GM15510 (cell line): ENCODE data around the gene CAPN15.

Source experiments
- POLR2A ChIP-seq: IDR thresholded peaks from 3 replicates; pipeline ENCODE4 v1.6.1; 2011; ENCODE audit warnings: borderline replicate concordance; ENCODE audit not compliant: insufficient read length; ENCODE audit errors: extremely low read depth

Gene CAPN15

DNA sequence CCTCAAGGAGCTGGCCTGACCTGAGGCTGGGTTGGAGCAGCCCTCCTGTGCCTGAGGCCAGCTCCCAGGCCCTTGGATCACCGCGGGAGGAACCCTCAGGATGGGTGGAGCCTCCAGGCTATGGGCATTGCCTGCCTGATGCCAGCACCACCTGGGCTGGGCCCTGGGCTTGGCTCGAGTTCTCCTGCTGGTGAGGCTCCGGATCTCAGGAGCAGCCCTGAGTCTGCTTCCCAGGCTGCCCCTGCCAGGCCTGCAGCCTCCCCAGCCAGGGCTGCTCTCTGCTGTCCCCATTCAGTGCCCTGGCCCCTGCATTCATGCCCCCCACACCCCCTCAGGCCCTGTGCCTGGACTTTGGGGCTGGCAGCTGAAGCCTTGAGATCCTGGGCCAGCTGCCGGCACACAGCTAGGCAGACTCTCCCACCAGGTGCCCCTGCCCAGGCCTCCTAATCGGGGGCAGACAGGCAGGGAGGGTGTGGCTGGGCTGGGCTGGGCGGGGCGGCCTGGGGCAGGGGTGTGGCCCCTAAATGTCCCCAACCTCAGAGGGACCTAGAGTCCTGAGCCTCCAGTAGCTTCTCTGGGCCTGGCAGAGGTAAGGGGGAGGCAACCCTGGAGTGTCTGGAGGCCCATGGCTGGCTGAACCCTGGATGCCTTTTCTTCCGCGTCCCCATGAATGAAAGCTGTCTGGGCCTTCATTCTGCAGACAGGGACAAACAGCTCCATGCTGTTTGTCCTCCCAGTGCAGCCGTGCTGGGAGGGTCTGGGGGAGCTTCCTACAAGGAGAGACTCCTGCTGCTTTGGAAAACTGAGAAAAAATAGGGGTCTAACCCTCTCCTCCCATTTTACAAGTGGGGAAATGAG lies 41.1 kb downstream of the CAPN15 start:
- TF ChIP-seq POLR2A: no peak

GRCh38 chr16:569445-570254 lies 42.1 kb downstream of the CAPN15 start, which contains the start of gene PIGQ:
Gene PIGQ (plus strand): TSS chr16:569968. CDS start chr16:574075, 4,107 bp downstream.
- peak; percentile 66 for TF ChIP-seq POLR2A

DNA sequence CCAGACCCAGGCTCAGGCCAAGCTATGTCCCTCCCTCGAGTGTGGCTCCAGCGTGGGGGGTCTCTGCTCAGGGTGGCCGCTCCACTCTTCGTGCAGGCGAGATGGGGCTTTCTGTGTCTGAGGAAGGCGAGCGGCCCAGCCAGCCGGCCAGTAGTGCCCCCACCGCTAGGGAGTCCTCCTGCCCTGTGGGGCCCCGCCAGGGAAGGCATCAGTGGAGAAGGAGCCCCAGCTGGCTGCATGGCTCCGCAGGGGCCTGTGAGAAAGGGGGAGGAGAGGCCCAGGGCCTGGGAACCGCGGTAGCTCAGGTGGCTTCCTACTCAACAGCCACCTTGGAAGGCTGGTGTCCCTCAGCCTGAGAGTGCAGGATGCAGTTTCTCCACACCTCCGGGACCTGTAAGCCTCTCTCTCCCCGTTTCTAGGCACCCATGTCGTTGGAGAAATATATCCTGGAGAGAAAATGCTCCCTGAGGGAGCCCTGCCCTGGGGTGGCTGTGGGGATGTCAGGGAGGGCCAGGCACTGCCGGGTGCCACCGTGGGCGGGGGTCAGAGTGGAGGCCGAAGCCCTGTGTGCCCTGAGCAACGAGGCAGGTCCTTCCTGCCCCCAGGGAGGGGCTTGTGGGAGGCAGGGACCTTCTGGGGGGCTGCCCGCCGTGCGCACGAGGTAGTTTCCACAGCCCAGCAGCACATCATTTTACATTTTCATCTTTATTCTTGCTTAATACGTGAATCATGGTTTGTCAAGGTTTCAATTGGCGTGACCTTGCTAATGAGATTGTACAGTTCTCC lies 45.5 kb downstream of the CAPN15 start:
- TF ChIP-seq POLR2A: no peak

DNA sequence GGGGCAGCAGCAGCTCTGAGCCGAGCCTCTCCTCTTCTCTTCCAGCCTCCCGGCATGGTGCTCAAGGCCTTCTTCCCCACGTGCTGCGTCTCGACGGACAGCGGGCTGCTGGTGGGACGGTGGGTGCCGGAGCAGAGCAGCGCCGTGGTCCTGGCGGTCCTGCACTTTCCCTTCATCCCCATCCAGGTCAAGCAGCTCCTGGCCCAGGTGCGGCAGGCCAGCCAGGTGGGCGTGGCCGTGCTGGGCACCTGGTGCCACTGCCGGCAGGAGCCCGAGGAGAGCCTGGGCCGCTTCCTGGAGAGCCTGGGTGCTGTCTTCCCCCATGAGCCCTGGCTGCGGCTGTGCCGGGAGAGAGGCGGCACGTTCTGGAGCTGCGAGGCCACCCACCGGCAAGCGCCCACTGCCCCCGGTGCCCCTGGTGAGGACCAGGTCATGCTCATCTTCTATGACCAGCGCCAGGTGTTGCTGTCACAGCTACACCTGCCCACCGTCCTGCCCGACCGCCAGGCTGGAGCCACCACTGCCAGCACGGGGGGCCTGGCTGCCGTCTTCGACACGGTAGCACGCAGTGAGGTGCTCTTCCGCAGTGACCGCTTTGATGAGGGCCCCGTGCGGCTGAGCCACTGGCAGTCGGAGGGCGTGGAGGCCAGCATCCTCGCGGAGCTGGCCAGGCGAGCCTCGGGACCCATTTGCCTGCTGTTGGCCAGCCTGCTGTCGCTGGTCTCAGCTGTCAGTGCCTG lies 46.7 kb downstream of the CAPN15 start:
- no peak for TF ChIP-seq POLR2A

- TF ChIP-seq POLR2A: no peak
Measured at GRCh38 chr16:575354-576196, 48.1 kb downstream of the CAPN15 start.

- no peak for TF ChIP-seq POLR2A
Measured at GRCh38 chr16:576197-576822, 48.8 kb downstream of the CAPN15 start.

GRCh38 chr16:576823-577201 lies 49.3 kb downstream of the CAPN15 start:
- no peak for TF ChIP-seq POLR2A

- no peak for TF ChIP-seq POLR2A
Measured at GRCh38 chr16:577796-578195, 50.3 kb downstream of the CAPN15 start.

- no peak for TF ChIP-seq POLR2A
Measured at GRCh38 chr16:578232-578869, 50.8 kb downstream of the CAPN15 start.

DNA sequence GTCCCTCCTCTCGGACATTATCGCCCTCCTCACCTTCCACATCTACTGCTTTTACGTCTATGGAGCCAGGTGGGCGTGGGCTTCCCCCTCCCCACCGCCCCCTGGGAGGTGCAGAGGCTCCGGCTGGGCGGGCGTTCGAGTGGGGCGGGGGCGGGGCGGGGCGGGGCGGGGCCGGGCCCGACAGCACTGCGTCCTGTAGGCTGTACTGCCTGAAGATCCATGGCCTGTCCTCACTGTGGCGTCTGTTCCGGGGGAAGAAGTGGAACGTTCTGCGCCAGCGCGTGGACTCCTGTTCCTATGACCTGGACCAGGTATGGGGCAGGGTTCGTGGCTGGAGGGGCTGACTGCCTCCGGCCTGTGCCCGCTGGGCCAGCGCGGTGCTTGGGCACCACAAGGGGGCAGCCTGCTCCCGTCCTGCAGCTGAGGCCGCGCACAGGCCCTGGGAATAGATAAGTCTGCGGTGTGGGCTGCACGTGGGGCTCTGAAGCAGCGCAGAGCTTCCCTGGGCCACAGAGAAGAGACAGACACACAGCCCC lies 51.4 kb downstream of the CAPN15 start:
- TF ChIP-seq POLR2A: no peak

DNA sequence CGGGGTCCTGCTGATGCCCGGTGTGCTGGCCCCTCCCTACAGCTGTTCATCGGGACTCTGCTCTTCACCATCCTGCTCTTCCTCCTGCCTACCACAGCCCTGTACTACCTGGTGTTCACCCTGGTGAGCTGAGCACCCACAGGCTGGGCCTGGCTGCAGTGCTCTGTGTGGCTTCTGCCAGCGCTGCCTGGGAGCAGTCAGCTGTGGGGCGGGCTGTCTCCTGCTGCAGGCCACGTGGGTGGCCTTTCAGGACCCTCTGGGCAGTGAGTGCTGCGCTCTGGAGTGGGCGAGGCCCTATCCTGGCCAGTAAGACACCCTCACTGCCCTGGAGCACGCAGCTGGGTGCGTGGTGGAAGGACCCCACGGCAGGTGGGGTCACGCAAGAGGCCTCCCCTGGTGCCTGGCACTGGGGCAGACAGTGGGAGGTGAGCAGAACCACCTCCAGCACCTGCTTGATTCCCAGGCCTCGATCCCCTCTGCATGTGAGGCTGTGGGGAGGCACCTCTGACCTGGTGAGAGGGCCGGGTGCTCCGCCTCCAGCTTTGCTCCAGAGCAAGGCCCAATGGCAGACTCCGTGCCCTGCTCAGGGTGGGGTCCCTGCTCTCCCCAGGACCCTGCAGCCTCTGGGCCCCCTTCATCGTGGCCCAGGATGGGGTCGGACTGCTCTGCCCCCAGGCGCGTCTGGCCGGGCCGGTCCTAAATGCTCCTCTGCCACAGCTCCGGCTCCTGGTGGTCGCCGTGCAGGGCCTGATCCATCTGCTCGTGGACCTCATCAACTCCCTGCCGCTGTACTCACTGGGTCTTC lies 52.8 kb downstream of the CAPN15 start:
- TF ChIP-seq POLR2A: no peak
